ENCODE results near the gene ALDH3B2.

Gene ALDH3B2

GRCh38 chr11:67615728-67616430, 58.5 kb downstream of the ALDH3B2 start:
- H3K27ac ChIP-seq (ENCODE audit: low read depth, low read length), result no peak overlapping the region
- peaks cover 22% of the 10 kb centered on the region for H3K4me1 ChIP-seq (ENCODE audit: insufficient read depth, low read length)

GRCh38 chr11:67614730-67615714, 59.4 kb downstream of the ALDH3B2 start:
- Histone ChIP-seq H3K9ac (ENCODE audit: low read depth, low read length) (no peak overlapping the region), H3K36me3 (ENCODE audit: insufficient read depth, low read length) (peaks cover 24% of the 10 kb centered on the region), H3K4me3 (ENCODE audit: low read length) (no peak overlapping the region), H3K27me3 (ENCODE audit: insufficient read depth, low read length) (peaks cover 14% of the 10 kb centered on the region), H3K27ac (ENCODE audit: low read depth, low read length) (no peak overlapping the region), H3K9me3 (ENCODE audit: insufficient read depth, low read depth, low read length) (no peaks in the 10 kb centered on the region), H3K4me1 (ENCODE audit: insufficient read depth, low read length) (peaks cover 22% of the 10 kb centered on the region)
- 91% methylated on average over 18 of the region's 18 CpGs for WGBS

More at GRCh38 chr11:67615728-67616430, 58.5 kb downstream of the ALDH3B2 start:
- H3K9me3 ChIP-seq (ENCODE audit: insufficient read depth, low read depth, low read length), result no peaks in the 10 kb centered on the region
- WGBS, result 78% methylated on average over 31 of the region's 34 CpGs
- peaks cover 16% of the 10 kb centered on the region; the same call in 1 of the 2 replicates for H3K36me3 ChIP-seq (ENCODE audit: insufficient read depth, low read length)
- H3K4me3 ChIP-seq (ENCODE audit: low read length), result no peak overlapping the region
- H3K27me3 ChIP-seq (ENCODE audit: insufficient read depth, low read length), result peaks cover 16% of the 10 kb centered on the region
- no peak overlapping the region for H3K9ac ChIP-seq (ENCODE audit: low read depth, low read length)

GRCh38 chr11:67613960-67614715, 60.3 kb downstream of the ALDH3B2 start:
- WGBS, result 36% methylated on average over 23 of the region's 23 CpGs
- H3K27ac ChIP-seq (ENCODE audit: low read depth, low read length), result no peak overlapping the region
- peaks cover 14% of the 10 kb centered on the region for H3K27me3 ChIP-seq (ENCODE audit: insufficient read depth, low read length)
- peaks cover 32% of the 10 kb centered on the region for H3K36me3 ChIP-seq (ENCODE audit: insufficient read depth, low read length)
- H3K4me3 ChIP-seq (ENCODE audit: low read length), result no peak overlapping the region
- no peaks in the 10 kb centered on the region for H3K9me3 ChIP-seq (ENCODE audit: insufficient read depth, low read depth, low read length)
- peaks cover 22% of the 10 kb centered on the region for H3K4me1 ChIP-seq (ENCODE audit: insufficient read depth, low read length)
- no peak overlapping the region for H3K9ac ChIP-seq (ENCODE audit: low read depth, low read length)

- WGBS, result 91% methylated on average over 17 of the region's 17 CpGs
- Histone ChIP-seq H3K36me3 (ENCODE audit: insufficient read depth, low read length) (peaks cover 40% of the 10 kb centered on the region), H3K4me1 (ENCODE audit: insufficient read depth, low read length) (peaks cover 22% of the 10 kb centered on the region), H3K27me3 (ENCODE audit: insufficient read depth, low read length) (peaks cover 14% of the 10 kb centered on the region), H3K4me3 (ENCODE audit: low read length) (no peak overlapping the region), H3K9me3 (ENCODE audit: insufficient read depth, low read depth, low read length) (no peaks in the 10 kb centered on the region), H3K9ac (ENCODE audit: low read depth, low read length) (no peak overlapping the region), H3K27ac (ENCODE audit: low read depth, low read length) (no peak overlapping the region)
Observed at GRCh38 chr11:67613313-67613959, 61.0 kb downstream of the ALDH3B2 start.

- Histone ChIP-seq H3K36me3 (ENCODE audit: insufficient read depth, low read length) (peaks cover 41% of the 10 kb centered on the region), H3K9ac (ENCODE audit: low read depth, low read length) (no peak overlapping the region), H3K4me1 (ENCODE audit: insufficient read depth, low read length) (peaks cover 19% of the 10 kb centered on the region), H3K4me3 (ENCODE audit: low read length) (no peak overlapping the region), H3K9me3 (ENCODE audit: insufficient read depth, low read depth, low read length) (no peaks in the 10 kb centered on the region), H3K27me3 (ENCODE audit: insufficient read depth, low read length) (peaks cover 8% of the 10 kb centered on the region), H3K27ac (ENCODE audit: low read depth, low read length) (no peak overlapping the region)
- 95% methylated on average over 13 of the region's 13 CpGs for WGBS
Observed at GRCh38 chr11:67612751-67613150, 61.7 kb downstream of the ALDH3B2 start.
